ENCODE results near the gene CHST2.
"Not testable (repeated sequence)": the region's sequence is repeated elsewhere in the genome, so short reads cannot be mapped to it uniquely, and the experiment has no call there.

The CHST2 gene

GRCh38 chr3:143158014-143158988, 38.7 kb downstream of the CHST2 start:
- no peak overlapping the region for H3K4me3 ChIP-seq (ENCODE audit: low read depth, low read length)
- peak; percentile 10; the same call in 1 of the 2 replicates for TF ChIP-seq CTCF (IDR thresholded peaks at IDR 0.05; ENCODE audit: borderline replicate concordance, insufficient read depth, low read depth, low read length)

DNA sequence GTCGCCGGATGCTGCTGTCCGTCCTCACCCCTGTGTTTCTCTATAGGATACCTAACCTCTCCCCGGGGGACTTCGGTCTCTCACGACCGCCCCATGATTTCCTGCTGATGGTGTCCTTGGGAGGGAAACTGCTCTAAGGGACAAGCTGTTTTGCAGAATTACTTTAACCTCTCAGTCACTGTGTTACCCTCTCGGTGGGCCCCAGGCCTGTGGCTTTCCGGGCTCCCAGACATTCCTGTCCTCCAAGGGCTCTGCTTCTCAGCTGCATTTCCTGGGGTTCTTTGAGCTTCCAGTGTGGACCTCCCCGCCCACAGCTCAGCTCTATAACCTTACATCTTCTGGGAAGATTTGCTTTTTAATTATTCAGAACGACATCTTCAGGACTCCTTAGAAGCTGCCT, 40.9 kb downstream of the CHST2 start:
- H3K4me3 ChIP-seq (ENCODE audit: low read depth, low read length): no peak overlapping the region
- no peak for TF ChIP-seq CTCF (IDR thresholded peaks at IDR 0.05; ENCODE audit: borderline replicate concordance, insufficient read depth, low read depth, low read length)

DNA sequence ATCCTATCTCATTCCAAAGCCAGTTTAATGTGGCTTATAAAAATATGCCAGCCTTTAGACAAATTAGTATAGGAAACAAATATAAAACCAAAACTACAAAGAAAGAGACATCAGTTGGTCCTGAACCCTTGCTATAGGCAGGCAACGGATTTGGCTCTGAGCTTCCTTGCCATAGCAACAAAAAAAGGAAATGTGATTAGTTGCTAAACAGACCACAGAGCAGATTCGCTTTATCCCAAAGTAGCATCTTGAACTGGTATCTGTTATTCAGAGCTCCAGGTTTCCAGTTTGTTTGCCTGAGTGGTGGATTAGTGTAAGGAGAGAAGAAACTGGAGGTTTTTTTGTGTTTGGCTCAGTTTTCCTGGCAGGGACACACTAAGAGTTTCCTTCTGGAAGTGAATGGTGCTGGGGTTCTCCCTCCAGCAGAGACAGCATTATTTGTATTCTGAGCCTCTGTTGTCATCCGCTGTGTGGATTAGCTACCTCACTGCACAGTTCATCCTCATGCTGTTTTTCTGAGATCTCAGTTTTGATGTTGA, 44.1 kb downstream of the CHST2 start:
- no peak for TF ChIP-seq CTCF (IDR thresholded peaks at IDR 0.05; ENCODE audit: borderline replicate concordance, insufficient read depth, low read depth, low read length)

GRCh38 chr3:143165211-143165610, 45.6 kb downstream of the CHST2 start:
- no peak for TF ChIP-seq CTCF (IDR thresholded peaks at IDR 0.05; ENCODE audit: borderline replicate concordance, insufficient read depth, low read depth, low read length)
- H3K4me3 ChIP-seq (ENCODE audit: low read depth, low read length): no peak overlapping the region

More for the DNA sequence above, 44.1 kb downstream of the CHST2 start:
- H3K4me3 ChIP-seq (ENCODE audit: low read depth, low read length): no peak overlapping the region

- not testable (repeated sequence) for H3K4me3 ChIP-seq (ENCODE audit: low read depth, low read length)
These were observed 46.2 kb downstream of the CHST2 start for GRCh38 chr3:143165612-143166285.

- H3K4me3 ChIP-seq (ENCODE audit: low read depth, low read length): no peak overlapping the region
- TF ChIP-seq CTCF (IDR thresholded peaks at IDR 0.05; ENCODE audit: borderline replicate concordance, insufficient read depth, low read depth, low read length): no peak
These were observed 46.8 kb downstream of the CHST2 start for GRCh38 chr3:143166376-143166775.

DNA sequence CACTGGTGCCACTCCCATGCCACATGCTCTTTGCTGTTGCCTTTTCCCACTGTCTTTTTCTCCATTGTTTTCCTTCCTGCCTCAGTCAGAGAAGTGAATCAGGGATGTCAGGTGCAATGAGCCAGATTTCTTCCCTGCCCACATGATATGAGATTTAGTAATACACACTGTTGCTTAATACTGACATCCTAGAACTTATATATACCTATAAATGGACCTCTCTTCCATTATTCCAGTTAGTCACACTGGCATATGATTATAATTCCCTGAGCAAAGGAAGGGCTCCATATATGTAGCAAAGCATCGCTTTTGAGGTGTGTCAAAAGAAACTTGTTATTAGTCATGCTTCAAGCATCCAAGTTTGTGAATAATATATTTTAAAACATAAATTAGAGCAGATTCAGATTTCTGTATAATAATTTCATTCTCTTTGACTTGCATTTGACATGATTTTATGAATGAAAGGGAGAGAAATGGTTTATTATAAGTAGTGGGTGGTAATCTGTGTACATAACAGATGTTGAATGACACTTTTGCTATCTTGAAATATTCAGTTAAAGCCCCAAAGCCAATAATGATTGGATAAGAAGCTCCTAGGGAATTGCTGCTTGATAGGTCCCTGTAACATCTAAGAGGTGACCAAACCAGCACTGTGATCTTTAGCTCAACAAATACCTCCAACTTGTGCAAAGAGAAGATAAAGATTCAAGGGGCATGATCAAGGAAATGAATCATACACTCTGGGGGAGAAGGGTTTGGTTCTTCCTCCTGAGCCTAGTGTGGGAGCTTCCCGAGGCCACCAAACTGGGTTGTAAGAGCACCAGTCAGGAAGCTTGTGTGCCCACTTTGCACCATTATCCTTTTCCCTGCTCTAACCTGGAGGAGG, 48.6 kb downstream of the CHST2 start:
- no peak for TF ChIP-seq CTCF (IDR thresholded peaks at IDR 0.05; ENCODE audit: borderline replicate concordance, insufficient read depth, low read depth, low read length)

More for the DNA sequence above, 48.6 kb downstream of the CHST2 start:
- no peak overlapping the region for H3K4me3 ChIP-seq (ENCODE audit: low read depth, low read length)
